GM12874 (cell line): ENCODE measurements around the gene POLR3A.

Experiments
- TF ChIP-seq, protein P1 (sequence below): IDR thresholded peaks from 2 replicates; pipeline ENCODE4 v1.5.1; 2011; ENCODE audit warnings: low read depth, mild to moderate bottlenecking, control low read depth, low read length, moderate library complexity; ENCODE audit not compliant: insufficient read depth

POLR3A gene

GRCh38 chr10:77970869-77971803 lies 58.2 kb downstream of the POLR3A start:
- TF ChIP-seq, protein P1, sequence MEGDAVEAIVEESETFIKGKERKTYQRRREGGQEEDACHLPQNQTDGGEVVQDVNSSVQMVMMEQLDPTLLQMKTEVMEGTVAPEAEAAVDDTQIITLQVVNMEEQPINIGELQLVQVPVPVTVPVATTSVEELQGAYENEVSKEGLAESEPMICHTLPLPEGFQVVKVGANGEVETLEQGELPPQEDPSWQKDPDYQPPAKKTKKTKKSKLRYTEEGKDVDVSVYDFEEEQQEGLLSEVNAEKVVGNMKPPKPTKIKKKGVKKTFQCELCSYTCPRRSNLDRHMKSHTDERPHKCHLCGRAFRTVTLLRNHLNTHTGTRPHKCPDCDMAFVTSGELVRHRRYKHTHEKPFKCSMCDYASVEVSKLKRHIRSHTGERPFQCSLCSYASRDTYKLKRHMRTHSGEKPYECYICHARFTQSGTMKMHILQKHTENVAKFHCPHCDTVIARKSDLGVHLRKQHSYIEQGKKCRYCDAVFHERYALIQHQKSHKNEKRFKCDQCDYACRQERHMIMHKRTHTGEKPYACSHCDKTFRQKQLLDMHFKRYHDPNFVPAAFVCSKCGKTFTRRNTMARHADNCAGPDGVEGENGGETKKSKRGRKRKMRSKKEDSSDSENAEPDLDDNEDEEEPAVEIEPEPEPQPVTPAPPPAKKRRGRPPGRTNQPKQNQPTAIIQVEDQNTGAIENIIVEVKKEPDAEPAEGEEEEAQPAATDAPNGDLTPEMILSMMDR: no peak

DNA sequence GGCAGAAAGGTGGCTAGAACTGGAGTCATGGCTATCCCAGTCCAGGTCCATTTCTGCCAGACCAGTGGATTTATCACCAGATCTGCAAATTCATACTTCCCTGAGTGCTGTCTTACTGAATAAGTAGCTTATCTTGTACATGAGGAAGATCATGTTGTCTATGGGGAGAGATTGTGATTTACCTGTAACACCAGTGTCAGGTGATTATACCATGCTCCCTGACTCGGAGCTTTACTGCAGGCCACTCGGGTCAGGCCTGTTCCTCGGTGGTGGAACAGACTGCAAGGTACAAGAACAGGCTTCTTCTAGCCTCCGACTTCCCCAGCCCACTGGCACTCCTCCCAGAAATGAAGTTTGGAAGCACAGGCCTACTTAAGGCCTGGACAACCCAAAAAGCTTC lies 60.2 kb downstream of the POLR3A start:
- TF ChIP-seq, protein P1: no peak

DNA sequence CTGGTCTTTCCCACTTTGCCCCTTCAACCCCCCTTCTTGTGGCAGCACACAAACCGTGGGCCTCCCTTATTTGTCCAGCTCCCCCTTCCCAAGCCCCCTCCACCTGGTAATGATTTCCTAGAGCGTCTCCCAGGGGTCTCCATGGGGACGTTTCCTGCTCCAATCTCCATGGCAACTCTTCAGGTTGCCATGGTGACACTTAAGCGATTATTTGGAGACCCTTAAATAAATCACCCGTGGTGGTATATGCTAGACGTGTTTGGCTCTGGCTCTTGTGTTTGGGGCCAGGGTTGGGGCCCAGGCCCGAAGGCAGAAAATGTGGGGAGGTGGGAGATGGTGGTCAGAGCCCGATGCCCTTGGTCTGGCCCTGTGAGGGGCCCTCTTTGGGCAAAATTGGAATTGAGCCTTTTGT lies 61.7 kb downstream of the POLR3A start:
- TF ChIP-seq, protein P1: no peak

DNA sequence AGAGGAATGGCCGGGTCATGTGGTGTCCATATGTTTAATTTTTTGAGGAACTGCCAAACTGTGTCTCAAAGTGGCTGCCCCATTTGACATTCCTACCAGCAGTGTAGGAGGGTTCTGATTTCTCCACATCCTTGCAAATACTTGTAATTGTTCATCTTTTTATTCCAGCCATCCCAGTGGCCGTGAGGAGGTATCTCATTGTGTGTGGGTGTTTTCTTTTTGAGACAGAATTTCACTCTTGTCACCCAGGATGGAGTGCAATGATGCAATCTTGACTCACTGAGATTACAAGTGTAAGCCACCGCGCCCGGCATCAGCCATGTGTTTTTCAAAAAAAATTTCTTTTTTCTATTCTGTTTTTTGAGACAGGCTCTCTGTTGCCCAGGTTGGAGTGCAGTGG lies 64.0 kb downstream of the POLR3A start:
- TF ChIP-seq, protein P1: no peak

- TF ChIP-seq, protein P1: no peak
Observed at GRCh38 chr10:77964811-77965210, 64.5 kb downstream of the POLR3A start.

- TF ChIP-seq, protein P1: no peak
Observed at GRCh38 chr10:77963901-77964300, 65.4 kb downstream of the POLR3A start.

GRCh38 chr10:77962350-77963146 lies 66.8 kb downstream of the POLR3A start:
- TF ChIP-seq, protein P1: no peak
